Measurements from ENCODE around the gene TIGD1.

TIGD1 gene

DNA sequence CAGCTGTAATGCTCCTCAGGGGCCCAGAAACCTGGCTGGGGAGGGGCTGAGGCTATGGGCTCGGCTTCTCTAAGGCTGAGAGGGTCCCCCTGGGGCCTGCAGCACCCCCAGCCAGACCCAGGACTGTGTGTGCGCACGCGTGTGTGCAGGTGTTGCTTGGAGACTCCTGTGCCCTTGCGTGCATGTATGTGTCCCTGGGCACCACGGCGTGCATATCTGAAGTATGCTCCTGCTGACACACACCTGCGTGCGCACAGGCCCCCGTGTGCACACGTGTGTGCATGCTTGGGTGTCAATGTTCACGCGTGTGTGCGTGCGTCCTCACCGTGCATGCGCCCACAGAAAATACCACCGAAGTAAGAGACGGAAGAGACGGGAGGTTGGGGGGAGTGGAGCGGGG, 47.8 kb downstream of the TIGD1 start:
- DNase-seq (ENCODE audit: low spot score), result no peak
- TF ChIP-seq, protein P1, sequence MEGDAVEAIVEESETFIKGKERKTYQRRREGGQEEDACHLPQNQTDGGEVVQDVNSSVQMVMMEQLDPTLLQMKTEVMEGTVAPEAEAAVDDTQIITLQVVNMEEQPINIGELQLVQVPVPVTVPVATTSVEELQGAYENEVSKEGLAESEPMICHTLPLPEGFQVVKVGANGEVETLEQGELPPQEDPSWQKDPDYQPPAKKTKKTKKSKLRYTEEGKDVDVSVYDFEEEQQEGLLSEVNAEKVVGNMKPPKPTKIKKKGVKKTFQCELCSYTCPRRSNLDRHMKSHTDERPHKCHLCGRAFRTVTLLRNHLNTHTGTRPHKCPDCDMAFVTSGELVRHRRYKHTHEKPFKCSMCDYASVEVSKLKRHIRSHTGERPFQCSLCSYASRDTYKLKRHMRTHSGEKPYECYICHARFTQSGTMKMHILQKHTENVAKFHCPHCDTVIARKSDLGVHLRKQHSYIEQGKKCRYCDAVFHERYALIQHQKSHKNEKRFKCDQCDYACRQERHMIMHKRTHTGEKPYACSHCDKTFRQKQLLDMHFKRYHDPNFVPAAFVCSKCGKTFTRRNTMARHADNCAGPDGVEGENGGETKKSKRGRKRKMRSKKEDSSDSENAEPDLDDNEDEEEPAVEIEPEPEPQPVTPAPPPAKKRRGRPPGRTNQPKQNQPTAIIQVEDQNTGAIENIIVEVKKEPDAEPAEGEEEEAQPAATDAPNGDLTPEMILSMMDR (IDR thresholded peaks at IDR 0.05; ENCODE audit: extremely low read depth, missing control alignments), result no peak

DNA sequence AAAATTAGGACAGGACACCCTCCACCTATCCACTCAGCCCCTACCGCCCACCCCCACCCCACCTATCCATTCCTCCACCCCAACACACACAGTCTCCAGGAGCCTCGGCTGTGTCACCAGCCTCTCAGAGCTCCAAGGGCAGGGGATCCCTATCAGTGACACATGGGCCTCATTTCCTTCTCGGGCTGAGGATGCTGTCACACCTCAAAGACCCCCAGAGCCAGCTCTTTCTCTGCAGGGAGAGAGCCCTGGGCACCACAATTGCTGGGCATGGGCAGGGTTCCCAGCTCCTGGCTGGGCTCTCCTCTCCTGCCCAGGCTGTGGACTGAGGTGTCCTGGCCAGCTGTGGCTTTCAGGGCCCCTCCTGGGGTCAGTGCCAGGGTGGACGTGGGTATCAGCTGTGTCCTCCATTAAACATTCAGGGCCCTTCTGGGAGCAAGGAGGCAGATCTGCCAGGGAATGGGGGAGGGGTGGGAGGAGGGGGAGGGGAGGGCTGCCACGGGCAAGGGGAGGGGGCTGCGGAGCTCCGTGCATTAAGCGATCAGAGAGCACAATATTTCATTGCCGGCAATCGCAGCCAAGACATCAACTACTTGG, 48.5 kb downstream of the TIGD1 start:
- no peak for DNase-seq (ENCODE audit: low spot score)
- TF ChIP-seq, protein P1 (IDR thresholded peaks at IDR 0.05; ENCODE audit: extremely low read depth, missing control alignments), result no peak

DNA sequence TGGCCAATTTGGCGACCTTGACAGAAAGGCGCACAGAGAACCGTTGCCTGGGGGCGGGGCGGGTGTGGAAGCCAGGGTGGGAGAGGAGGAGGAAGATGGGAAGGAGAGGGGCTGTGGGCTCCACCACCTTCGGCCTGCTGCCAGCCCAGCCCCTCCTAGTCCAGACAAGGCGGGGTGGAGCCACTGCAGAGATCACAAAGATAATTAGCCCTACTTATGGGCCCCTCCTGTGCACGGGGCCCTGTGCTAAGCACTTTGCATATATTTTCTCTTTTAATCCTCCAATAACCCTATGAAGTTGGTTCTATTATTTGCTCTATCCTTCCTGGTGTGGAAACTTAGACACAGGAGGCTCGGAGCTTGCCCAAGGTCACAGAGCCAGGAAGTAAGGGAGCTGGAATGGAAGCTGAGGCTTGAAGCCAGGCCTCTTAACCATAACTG, 49.0 kb downstream of the TIGD1 start:
- no peak for DNase-seq (ENCODE audit: low spot score)

DNA sequence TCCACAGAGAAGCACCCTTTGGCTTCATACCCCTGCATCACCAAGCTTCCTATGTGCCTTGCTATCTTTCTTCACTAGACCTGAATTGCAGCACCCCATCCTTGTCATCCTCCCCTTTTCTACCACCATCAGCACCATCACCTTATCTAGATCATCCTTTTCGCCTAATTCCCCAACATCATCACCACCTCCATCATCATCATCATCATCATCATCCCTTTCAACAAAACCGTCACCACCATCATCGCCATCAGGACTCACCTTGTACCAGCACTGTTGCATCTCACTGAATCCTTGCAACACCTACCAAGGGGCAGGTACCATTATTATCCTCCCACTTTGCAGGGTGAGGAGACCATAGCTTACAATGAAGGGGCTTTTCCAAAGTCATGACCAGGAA, 51.9 kb downstream of the TIGD1 start:
- no peak for DNase-seq (ENCODE audit: low spot score)

More for the DNA sequence above, 49.0 kb downstream of the TIGD1 start:
- TF ChIP-seq, protein P1 (IDR thresholded peaks at IDR 0.05; ENCODE audit: extremely low read depth, missing control alignments), result no peak

More for the DNA sequence above, 51.9 kb downstream of the TIGD1 start:
- TF ChIP-seq, protein P1 (IDR thresholded peaks at IDR 0.05; ENCODE audit: extremely low read depth, missing control alignments), result no peak
